ENCODE results near the gene P2RX7.

Gene P2RX7

DNA sequence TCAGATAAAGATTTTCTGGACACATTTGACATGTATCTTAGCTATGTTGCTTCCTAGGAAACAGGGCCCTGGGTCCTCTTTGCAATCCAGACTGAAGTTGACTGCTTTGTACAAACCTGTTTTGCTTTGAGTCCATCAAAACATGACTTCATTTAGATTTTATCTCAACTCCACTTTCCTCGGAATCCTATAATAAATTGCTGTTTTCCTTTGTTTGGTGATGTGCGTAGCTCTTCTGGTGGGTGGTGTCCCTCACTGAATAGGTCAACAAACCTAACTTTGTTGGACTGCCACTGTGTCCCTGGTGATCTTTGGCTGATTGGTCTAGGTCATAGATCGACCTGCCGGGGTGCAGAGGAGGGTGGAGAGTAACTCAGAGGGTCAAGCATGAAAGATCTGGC lies 735 bp upstream of the P2RX7 start:
- no peaks in the 10 kb centered on the region for H3K79me2 ChIP-seq (ENCODE audit: insufficient read depth, low read length)
- TF ChIP-seq CTCF (IDR thresholded peaks at IDR 0.05; ENCODE audit: insufficient read depth, low read length, poor library complexity, severe bottlenecking): no peak
- TF ChIP-seq EZH2phosphoT487 (conservative IDR thresholded peaks at IDR 0.05; ENCODE audit: low read length): no peak
- H3K27me3 ChIP-seq (ENCODE audit: low read length): no peaks in the 10 kb centered on the region
- H3K4me3 ChIP-seq (ENCODE audit: insufficient read depth, low read length, poor library complexity, severe bottlenecking): no peak overlapping the region
- H3K9me3 ChIP-seq (ENCODE audit: insufficient read depth, low read length): no peaks in the 10 kb centered on the region
- no peak overlapping the region for H2AFZ ChIP-seq (ENCODE audit: low read depth, low read length, severe bottlenecking)
- no peaks in the 10 kb centered on the region for H4K20me1 ChIP-seq (ENCODE audit: low read depth, low read length)
- H3K36me3 ChIP-seq (ENCODE audit: low read length): no peaks in the 10 kb centered on the region
- no peaks in the 10 kb centered on the region for H3F3A ChIP-seq (ENCODE audit: insufficient read depth)
- H3K4me2 ChIP-seq (ENCODE audit: low read depth, low read length, poor library complexity, severe bottlenecking): no peak overlapping the region
- no peak overlapping the region for H3K27ac ChIP-seq (ENCODE audit: low read depth, low read length)
- no peaks in the 10 kb centered on the region for H3K9me2 ChIP-seq (replicated peaks; ENCODE audit: insufficient read depth, low read length)
- H3K9ac ChIP-seq (ENCODE audit: low read length): no peak overlapping the region

DNA sequence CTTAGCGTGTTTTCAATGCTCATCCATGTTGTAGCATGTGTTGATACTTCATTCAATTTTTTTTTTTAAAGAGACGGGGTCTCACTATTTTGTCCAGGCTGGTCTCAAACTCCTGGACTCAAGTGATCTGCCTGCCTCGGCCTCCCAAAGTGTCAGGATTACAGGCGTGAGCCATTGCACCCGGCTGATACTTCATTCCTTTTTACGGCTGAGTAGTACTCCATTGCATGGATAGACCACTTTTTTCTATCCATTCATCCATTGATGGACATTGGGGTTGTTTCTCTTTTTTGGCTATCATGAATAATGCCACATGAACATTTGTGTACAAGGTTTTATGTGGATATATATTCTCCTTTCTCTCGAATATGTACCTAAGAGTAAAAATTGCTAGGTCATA lies 1.2 kb downstream of the P2RX7 start:
- Histone ChIP-seq H3K79me2 (ENCODE audit: insufficient read depth, low read length) (no peaks in the 10 kb centered on the region), H2AFZ (ENCODE audit: low read depth, low read length, severe bottlenecking) (no peak overlapping the region), H3F3A (ENCODE audit: insufficient read depth) (no peaks in the 10 kb centered on the region), H3K9me3 (ENCODE audit: insufficient read depth, low read length) (no peaks in the 10 kb centered on the region), H3K27me3 (ENCODE audit: low read length) (no peaks in the 10 kb centered on the region), H3K27ac (ENCODE audit: low read depth, low read length) (no peak overlapping the region), H3K9me2 (replicated peaks; ENCODE audit: insufficient read depth, low read length) (no peaks in the 10 kb centered on the region), H3K36me3 (ENCODE audit: low read length) (no peaks in the 10 kb centered on the region), H4K20me1 (ENCODE audit: low read depth, low read length) (no peaks in the 10 kb centered on the region), H3K4me2 (ENCODE audit: low read depth, low read length, poor library complexity, severe bottlenecking) (no peak overlapping the region), H3K9ac (ENCODE audit: low read length) (no peak overlapping the region), H3K4me3 (ENCODE audit: insufficient read depth, low read length, poor library complexity, severe bottlenecking) (no peak overlapping the region)
- no peak for TF ChIP-seq CTCF (IDR thresholded peaks at IDR 0.05; ENCODE audit: insufficient read depth, low read length, poor library complexity, severe bottlenecking)
- TF ChIP-seq EZH2phosphoT487 (conservative IDR thresholded peaks at IDR 0.05; ENCODE audit: low read length): no peak

DNA sequence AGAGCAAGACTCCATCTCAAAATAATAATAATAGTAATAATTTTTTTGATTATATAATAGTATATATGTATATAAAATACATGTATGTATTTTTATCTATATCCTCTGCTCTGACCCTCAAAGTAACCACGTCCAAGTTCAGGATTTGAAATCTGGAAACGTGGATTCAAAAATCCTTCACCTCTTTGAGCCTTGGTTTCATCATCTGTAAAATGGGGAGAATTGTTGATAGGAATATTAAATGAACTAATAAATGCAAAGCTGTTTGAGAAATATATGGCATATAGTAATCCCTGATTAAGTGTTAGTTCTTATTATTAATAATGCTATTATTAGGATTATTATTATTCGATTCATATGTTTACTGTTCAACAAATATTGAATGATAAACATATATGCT lies 2.6 kb downstream of the P2RX7 start:
- Histone ChIP-seq H3F3A (ENCODE audit: insufficient read depth) (no peaks in the 10 kb centered on the region), H3K4me3 (ENCODE audit: insufficient read depth, low read length, poor library complexity, severe bottlenecking) (no peak overlapping the region), H3K36me3 (ENCODE audit: low read length) (no peaks in the 10 kb centered on the region), H3K9me2 (replicated peaks; ENCODE audit: insufficient read depth, low read length) (no peaks in the 10 kb centered on the region), H3K79me2 (ENCODE audit: insufficient read depth, low read length) (no peaks in the 10 kb centered on the region), H3K9ac (ENCODE audit: low read length) (no peak overlapping the region), H3K9me3 (ENCODE audit: insufficient read depth, low read length) (no peaks in the 10 kb centered on the region), H3K27me3 (ENCODE audit: low read length) (no peaks in the 10 kb centered on the region), H3K4me2 (ENCODE audit: low read depth, low read length, poor library complexity, severe bottlenecking) (no peak overlapping the region), H2AFZ (ENCODE audit: low read depth, low read length, severe bottlenecking) (no peak overlapping the region), H4K20me1 (ENCODE audit: low read depth, low read length) (no peaks in the 10 kb centered on the region), H3K27ac (ENCODE audit: low read depth, low read length) (no peak overlapping the region)
- TF ChIP-seq EZH2phosphoT487 (conservative IDR thresholded peaks at IDR 0.05; ENCODE audit: low read length): no peak
- TF ChIP-seq CTCF (IDR thresholded peaks at IDR 0.05; ENCODE audit: insufficient read depth, low read length, poor library complexity, severe bottlenecking): no peak

- Histone ChIP-seq H3K9me2 (replicated peaks; ENCODE audit: insufficient read depth, low read length) (no peaks in the 10 kb centered on the region), H4K20me1 (ENCODE audit: low read depth, low read length) (no peaks in the 10 kb centered on the region), H2AFZ (ENCODE audit: low read depth, low read length, severe bottlenecking) (no peak overlapping the region), H3K9ac (ENCODE audit: low read length) (no peak overlapping the region), H3K27ac (ENCODE audit: low read depth, low read length) (no peak overlapping the region), H3K9me3 (ENCODE audit: insufficient read depth, low read length) (no peaks in the 10 kb centered on the region), H3K27me3 (ENCODE audit: low read length) (no peaks in the 10 kb centered on the region), H3K4me3 (ENCODE audit: insufficient read depth, low read length, poor library complexity, severe bottlenecking) (no peak overlapping the region), H3K4me2 (ENCODE audit: low read depth, low read length, poor library complexity, severe bottlenecking) (no peak overlapping the region), H3K36me3 (ENCODE audit: low read length) (no peaks in the 10 kb centered on the region), H3F3A (ENCODE audit: insufficient read depth) (no peaks in the 10 kb centered on the region), H3K79me2 (ENCODE audit: insufficient read depth, low read length) (no peaks in the 10 kb centered on the region)
- TF ChIP-seq EZH2phosphoT487 (conservative IDR thresholded peaks at IDR 0.05; ENCODE audit: low read length): no peak
- no peak for TF ChIP-seq CTCF (IDR thresholded peaks at IDR 0.05; ENCODE audit: insufficient read depth, low read length, poor library complexity, severe bottlenecking)
These were observed 4.8 kb downstream of the P2RX7 start for GRCh38 chr12:121137512-121137911.
